GM15510 (cell line): ENCODE data around the gene GULP1.

Source experiments
- POLR2A ChIP-seq: IDR thresholded peaks from 3 replicates; pipeline ENCODE4 v1.6.1; 2011; ENCODE audit warnings: borderline replicate concordance; ENCODE audit not compliant: insufficient read length; ENCODE audit errors: extremely low read depth

Gene GULP1

GRCh38 chr2:188279093-188279445, 12.6 kb upstream of the GULP1 start:
- TF ChIP-seq POLR2A, result no peak

- no peak for TF ChIP-seq POLR2A
Observed at GRCh38 chr2:188280811-188281222, 10.9 kb upstream of the GULP1 start.

GRCh38 chr2:188282907-188283306, 8.8 kb upstream of the GULP1 start:
- TF ChIP-seq POLR2A, result no peak

GRCh38 chr2:188285049-188285448, 6.6 kb upstream of the GULP1 start:
- TF ChIP-seq POLR2A, result no peak

- no peak for TF ChIP-seq POLR2A
Observed at GRCh38 chr2:188285774-188286173, 5.9 kb upstream of the GULP1 start.

- TF ChIP-seq POLR2A, result no peak
Observed at GRCh38 chr2:188291142-188291616, 495 bp upstream of the GULP1 start.

- no peak for TF ChIP-seq POLR2A
Observed at GRCh38 chr2:188292348-188293239, 920 bp downstream of the GULP1 start.

GRCh38 chr2:188293601-188294351, 2.1 kb downstream of the GULP1 start:
- no peak for TF ChIP-seq POLR2A

- TF ChIP-seq POLR2A, result no peak
Observed at GRCh38 chr2:188294352-188294926, 2.8 kb downstream of the GULP1 start.

- TF ChIP-seq POLR2A, result no peak
Observed at GRCh38 chr2:188295067-188295685, 3.5 kb downstream of the GULP1 start.

GRCh38 chr2:188297978-188298377, 6.3 kb downstream of the GULP1 start:
- TF ChIP-seq POLR2A, result no peak

GRCh38 chr2:188303363-188304031, 11.8 kb downstream of the GULP1 start:
- no peak for TF ChIP-seq POLR2A

GRCh38 chr2:188305271-188305670, 13.6 kb downstream of the GULP1 start:
- no peak for TF ChIP-seq POLR2A

GRCh38 chr2:188306271-188306670, 14.6 kb downstream of the GULP1 start:
- TF ChIP-seq POLR2A, result no peak
